Effector CD4-positive, alpha-beta T cell (primary cell): Measurements from ENCODE around the gene PLPP3.

Experiments used
- DNase-seq: peaks from one replicate; pipeline ENCODE4 v3.0.0-alpha.2; 2020

PLPP3 gene

DNA sequence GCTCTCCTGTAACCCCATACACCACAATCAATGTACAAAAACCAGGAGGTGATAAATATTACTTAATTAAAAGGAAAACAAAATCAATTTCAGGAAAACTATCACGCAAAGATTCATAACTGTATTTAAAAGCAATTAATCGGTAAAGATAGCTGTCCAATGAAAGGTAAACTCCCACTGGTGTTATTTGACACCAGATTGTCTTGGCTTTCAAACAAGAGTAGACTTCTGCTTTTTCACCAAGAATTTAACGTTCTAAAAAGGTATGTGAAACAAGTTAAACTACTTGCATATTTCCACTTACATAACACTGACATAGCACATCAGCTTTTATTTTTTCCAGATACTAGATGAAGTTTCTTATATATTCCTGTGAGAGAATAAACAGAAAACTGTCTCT is 3.5 kb downstream of the PLPP3 start:
- DNase-seq, result no peak

DNA sequence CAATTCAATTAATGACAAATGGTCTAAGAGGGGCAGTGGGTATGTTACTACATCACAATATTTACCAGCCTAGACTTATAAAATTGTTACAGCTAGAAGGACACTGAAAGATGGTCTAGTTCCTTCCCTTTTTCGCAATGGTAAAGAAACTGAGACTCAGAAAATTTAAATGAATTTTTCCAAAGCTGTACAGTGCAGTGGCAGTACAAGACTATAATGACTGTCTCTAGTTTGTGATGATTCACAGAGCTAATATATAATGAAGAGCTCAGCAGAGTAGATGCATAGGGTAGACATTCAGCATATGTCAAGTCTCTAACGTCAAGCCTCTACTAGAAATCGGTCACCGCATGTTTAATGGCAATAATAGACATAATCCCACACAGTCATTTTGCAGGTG is 4.6 kb downstream of the PLPP3 start:
- DNase-seq, result no peak

DNA sequence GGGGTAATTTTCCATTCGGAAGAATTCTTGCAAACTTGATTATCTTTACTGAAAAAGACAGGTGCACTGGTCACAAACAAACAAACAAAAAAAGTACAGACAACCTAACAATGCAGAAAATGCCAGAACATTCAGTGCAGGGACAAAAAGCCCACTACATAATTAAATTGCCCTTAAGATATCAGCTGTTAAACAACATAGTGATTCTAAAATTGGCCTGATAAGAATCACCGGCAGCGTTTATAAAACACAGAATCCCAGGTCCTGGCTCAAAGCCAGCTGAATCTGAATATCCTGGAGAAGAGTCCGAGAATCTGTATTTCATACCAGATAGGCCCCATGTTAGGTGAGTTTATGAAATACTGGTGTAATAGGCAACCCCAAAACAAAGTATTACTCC is 6.1 kb downstream of the PLPP3 start:
- DNase-seq, result no peak

DNA sequence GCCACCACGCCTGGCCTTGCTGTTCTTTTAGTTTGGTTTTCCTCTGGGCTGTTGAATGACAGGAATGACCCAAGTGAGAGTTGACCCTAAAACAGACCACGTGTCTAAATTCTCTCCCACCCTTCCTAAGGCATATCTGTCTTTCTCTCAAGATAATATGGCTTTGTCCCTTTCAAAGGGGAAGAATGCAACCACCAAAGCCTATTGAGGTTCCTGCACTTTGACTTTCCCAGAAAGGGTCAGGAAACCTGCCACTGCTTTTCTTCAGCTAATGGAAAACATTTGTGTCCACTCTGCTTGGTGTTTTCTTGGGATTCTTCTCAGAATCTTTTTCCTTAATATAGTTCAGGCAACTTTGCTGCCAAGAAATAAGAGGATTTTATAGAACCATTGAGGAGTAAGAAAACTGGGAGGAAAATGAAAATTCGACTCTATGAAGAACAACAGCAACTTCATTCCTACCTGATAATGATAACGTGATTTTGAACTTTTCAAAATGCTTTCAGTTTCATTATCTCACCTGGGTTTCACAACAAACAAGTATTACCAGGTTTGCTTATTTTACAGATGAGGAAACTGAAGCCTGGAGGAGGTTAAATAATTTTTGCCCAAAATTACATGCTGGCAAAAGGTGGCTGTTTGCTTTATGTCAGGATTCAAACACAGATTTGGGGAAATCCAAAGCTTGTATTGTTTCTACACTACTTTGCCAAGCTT is 6.9 kb downstream of the PLPP3 start:
- no peak for DNase-seq

DNA sequence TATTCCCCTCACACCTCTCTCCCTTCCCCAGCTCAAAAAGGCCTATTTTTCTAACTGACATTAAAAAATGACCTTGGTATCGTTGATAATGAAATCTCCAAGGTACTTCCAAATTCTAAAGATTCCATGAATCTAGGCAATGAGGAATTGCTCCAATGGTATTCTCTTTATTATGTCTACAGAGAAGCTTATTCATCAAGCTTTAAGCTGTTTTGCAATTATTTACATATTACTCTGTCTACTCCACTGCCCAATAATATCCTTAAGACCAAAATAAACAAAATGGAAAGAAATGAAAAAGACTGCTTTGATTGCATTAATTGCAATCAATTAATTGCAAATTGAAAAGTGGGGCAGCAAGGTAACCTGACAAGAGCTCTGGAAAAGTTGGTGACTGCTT is 7.9 kb downstream of the PLPP3 start:
- DNase-seq, result no peak

DNA sequence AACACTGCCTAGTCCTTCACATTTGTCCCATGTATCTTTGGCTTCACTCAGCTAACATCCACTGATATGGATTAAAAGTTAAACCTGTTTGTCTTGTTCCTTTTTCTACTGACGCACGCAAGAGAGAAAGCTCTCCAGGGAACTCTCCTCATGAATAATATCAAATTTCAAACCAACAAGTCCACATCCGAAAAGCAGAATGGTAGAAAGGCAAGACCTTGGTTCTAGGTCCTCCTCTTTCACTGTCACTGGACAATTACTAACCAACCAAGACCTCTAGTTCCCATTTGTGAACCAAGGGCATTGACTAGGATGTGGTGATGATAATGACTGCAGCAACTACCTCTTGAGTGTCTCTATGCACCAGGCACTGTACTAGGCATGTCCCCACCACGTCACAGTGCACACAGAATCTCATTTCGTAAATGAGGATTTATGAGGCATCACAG is 8.4 kb downstream of the PLPP3 start:
- no peak for DNase-seq

DNA sequence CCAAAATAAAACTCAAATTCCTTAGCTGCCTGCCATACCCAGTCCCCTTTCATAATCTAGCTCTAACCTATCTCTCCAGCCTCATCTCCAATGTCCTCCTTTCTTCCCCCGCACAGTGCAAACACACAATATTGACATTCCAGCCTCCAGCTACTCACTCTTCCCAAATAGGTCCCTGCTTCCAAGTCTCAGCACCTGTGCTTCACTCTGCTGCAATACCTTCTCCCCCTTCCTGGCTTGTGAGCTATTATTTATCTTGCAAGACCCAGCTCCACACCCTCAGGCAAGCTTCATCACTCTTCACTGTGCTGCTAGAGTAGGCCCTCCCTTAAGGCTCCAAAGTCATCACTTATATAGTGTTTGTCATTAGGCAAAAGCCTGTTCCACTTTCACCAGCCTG is 9.7 kb downstream of the PLPP3 start:
- DNase-seq, result no peak

DNA sequence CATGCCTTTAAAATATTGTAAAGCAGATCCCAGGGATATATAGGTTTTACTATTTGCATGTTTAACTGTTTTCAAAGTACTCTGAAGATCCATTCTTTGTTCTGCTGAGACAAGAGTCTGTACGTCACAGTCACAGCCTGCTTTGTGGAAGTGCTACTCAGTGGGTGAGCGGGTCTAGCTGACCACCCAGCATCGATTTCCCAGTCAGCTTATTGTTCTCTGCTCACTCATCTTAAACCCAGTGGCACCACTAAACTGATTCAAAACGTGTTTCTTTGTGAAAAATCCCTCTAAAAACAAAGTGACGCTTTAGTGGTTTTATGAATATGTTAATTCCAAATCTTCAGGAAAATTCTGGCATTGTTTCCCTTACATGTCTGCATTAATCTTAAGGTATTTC is 12.4 kb downstream of the PLPP3 start:
- no peak for DNase-seq

DNA sequence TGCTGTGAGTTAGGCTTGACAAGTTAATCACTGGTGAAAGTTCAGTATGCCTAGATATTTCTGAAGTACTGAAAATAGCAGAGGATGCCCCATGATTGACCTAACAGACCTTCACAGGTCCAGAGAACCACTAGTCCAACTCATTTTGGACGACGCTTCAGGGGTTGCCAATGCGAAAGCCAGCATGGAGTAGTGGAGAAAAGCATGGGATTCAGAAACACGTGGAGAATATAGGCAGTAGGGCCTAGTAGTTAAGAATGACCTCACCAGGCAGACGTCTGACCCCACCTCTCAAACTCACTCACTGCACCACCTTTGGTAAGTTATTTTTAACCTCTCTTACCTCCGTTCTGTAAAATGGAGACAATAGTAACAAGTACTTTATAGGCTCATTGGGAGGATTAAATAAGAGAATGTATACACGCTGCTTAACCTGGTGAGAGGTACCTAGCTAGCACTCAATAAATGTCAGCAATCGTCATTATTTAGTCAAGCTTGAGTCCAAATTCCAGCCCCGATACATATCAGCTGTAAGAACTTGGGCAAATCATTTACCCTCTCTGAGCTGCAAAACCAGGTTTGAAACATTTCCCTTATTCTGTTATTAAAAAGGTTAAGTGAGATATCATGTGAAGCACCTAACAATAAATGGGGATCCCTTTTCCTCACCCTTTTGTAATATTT is 13.2 kb downstream of the PLPP3 start:
- DNase-seq, result no peak

DNA sequence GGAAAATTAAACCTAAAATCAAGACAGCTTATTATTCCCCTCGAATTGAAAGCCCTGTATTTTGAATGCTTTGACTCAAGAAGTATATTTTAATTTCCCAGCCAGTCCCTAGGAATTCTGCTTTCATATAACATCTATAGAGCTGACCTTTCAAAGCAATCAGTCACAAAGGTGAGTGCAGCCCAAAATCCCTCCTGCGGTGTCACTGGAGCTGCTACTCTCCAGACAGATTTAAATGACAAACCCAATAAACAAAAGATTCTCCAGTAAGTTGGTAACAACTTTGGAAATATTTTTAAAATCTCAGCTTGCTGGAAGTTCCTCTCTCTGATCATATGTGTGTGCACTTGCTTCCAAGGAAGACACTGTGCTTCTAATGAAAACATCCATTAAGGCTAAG is 14.7 kb downstream of the PLPP3 start:
- DNase-seq, result no peak

DNA sequence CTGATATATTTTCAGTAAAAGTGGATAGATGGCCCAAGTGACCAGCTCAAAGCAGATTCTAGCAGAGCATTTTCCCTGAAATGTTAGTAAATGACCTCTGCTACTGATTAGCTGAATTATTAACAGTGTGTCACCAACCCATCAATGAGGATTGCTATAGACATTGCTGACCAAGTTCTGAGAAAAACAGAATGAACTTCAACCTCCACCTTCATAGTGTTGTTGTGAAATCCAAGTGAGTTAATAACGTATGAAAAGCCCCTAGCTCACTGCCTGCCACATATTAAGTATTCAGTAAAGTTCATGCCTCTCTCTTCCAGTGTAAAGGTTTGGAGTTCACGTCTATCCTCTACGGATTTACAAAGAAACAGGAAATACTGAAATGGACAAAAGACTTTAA is 15.8 kb downstream of the PLPP3 start:
- no peak for DNase-seq

DNA sequence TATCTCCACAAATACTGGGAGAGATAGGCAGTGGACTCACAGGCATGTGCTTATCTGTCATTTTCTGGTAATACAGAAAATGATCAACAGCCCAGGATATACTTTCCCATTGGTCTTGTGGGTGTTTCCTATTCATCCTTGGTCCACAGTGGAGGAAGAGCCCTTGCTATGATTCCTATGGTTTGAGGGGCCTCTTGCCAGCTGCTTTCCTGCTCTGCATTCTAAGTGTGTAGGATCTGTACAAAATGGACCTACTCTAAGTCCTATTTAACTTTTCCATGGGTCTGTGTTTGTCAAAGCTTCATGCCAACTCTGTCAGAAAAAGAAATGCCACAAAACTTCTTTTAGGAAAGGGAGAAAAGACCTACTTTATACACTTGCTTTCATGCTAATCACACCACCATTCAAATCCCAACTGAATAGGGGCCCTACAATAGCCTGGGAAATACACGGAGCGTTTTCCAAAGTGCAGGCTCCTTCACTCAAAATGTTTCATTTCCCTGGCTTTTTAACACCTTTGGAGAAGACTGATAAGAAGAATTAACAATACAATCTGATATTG is 16.4 kb downstream of the PLPP3 start:
- no peak for DNase-seq

DNA sequence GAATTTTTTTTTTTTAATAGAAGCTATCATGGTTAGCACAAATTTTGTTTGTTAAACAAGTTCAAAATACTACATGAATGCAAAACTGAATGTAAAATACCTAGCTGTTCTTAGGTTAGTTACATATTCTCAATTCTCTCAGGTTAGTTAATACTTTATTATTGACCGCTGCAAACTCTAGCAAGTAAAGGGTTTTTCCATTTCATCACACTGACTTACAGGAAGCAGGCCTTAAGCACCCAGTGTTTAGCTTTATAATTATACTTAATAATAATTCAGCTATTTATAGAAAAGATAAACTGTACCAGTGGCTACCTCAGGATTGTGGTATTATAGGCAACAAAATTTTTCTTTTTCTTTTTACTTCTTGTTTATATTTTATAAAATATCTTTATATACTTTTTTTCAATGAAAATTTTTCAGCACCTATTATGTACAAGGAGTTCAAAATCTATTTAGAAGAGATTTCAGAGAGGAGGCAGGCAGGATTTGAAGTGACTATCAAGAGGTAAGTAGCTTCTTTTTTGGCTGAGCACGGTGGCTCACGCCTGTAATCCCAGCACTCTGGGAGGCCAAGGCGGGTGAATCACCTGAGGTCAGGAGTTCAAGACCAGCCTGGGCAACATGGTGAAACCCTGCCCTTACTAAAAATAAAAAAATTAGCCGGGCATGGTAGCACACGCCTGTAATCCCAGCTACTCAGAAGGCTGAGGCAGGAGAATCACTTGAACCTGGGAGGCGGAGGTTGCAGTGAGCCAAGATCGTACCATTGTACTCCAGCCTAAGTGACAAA is 17.9 kb downstream of the PLPP3 start:
- no peak for DNase-seq

DNA sequence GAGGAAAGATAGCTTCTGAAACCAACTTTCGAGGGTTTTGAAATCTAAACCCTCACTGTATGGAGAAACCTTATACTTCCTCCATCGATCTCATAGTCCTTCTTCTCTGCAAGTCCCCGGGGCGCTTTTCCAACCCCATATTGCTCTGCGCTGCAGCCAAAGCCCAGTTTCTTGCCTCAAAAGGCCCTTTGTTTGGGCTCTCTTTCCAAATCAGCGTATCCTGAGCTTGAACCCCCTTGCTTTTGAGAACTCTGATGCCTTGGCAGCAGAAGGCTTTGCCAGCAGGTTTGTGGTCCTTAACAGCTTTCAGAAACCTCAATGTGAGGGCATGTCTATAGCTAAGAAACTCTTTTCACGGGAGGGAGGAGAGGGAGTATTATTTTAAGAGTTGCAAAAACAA is 21.6 kb downstream of the PLPP3 start:
- DNase-seq, result no peak

DNA sequence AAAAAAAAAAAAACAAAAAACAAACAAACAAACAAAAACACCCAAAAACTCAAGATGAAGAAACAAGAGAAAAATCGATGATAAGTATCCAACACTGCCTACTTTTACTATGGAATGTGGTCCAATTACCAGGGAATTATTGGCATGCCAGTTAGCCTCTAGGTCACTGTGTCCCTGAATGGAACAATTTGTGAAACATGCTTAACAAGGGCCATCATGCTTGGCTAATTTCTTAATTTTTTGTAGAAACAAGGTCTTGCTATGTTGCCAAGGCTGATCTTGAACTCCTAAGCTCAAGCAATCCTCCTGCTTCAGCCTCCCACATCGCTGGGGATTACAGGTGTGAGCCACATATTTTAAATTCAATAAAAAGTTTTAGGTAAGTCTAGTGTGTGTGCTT is 23.9 kb downstream of the PLPP3 start:
- DNase-seq, result no peak

DNA sequence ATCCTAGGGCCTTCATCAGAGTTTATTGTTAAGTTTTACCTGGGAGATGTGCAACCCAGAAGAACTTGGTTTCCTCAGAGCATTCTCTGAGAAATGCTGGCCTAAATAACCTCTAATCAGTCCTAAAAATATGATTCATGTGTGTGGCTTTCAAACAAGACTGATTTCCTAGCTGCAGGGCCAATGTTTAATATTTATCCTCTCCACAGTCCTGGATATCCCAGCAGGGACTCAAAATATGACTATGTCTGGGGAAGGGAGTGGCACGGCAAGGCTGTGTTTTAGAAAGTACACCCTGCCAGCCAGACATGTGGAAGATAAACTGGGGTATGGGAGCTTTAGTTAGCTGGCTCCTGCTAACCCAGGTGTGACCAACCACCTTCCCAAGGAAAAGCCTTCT is 26.3 kb downstream of the PLPP3 start:
- no peak for DNase-seq

DNA sequence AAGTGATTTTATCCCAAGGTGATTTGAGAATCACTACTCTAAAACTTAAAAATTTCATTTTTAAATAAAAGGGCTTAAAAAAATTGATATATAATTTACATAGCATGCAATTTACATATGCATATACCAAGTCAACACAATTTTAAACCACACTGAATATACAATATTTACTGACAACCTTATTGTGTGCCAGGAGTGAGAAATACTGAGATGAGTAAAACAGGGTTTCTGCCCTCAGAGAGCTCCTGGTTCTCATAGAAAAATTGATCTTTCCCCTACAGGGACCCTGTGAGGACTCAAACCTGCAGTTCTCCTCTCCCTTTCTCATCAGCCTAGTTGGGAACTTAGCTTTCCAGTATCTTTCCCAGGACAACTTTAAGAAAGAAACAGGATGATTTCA is 27.0 kb downstream of the PLPP3 start:
- no peak for DNase-seq

DNA sequence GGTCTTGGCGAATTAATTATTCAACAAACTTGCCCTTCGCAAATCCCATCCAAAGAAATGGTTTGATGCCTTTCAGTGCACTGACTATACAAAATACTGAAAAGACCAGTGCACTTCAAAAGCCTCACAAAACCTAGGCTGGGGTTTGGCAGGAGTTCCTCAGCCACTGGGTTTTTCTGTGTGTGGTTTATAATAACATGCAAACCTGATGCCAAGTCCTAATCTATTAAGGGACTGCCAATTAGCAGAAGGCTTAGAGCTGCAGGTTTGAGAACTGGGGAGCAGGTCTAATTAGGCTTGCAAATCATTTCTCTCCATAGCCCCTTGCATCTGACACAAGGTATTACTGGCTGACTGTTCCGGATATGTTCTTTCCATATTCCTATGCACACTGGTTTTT is 27.7 kb downstream of the PLPP3 start:
- no peak for DNase-seq

DNA sequence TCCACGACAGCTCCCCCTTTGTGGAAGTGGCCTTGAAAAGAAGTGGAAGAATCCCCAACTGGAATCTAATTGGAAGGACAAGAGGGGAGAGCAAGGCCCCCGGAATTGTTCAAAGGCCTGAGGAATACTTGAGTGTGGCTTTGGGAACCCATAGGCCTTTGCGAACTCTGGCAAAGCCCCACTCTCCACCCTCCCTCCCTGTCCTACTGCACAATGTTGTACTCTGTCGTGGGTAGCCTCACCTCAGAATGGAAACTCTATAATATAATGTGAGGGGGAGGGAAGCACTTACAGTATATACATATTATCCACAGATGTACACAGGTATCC is 28.5 kb downstream of the PLPP3 start:
- no peak for DNase-seq

DNA sequence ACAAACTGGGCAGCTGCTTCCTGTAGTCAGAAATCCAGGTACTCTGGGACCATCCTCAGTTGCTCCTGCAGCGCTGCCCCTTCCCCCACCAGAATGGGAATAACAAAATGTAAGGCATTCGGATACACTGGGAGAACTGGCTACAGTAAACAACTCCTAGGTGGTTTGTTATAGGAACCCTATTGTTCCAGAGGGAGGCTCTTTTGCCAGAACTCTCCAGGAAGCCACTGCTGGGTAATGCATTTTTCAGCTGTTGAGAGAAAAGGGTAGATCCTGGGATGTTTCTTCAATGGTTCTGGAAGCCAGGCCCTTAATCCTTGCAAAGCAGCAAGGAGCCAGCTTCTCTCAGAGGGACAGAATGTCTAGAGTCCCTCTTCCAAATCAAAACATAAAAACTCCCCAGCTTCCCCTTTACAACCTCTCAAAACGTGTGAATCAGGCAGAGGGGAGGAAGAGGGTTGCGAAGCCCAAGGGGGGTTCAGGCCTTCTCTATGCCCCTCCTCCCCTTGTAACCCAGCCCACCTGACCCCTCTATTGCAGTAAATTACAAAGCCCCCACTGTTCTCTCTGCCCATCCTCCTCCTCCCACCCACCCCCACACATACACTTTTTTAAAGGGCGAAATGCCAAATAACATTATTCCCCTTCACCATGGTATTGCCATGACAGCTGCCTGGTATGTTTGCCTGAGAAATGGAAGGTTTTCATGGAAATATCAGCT is 29.1 kb downstream of the PLPP3 start:
- no peak for DNase-seq

DNA sequence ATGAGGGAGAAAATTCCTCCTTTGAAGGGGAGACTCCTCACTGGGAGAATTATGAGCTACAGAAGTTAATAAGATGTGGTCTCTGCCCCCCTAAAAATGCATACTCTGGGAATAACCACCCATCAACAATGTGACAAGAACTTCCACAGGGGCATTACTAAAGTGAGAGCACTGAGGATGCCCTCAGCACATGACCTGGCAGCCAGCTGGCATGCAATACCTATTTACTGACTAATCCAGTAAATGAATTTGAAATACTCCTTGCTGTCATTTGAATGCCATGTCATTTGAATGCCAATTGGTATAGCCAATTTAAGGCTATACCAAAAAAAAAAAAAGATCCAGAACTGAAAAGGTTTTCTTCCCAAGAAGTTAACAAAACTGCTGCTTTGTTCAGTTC is 30.8 kb downstream of the PLPP3 start:
- DNase-seq, result no peak

DNA sequence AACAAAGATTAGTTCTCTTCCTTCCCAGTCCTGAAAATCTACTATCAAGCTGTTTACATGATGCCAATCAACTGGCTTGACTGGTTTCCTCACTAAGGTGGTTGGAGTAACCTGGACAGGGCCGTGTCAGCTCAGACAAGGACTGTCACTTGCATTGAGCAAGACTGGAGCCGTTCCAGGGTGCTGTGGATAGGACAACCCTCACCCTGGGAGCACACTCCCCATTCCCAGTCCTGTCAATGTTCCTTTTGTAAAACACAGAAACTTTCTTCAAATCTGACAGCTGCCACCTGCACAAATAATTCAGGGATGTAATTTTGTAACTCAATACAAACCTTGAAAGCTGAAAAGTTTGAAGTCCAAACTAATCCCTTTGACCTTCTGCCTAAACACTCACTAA is 31.4 kb downstream of the PLPP3 start:
- DNase-seq, result no peak

DNA sequence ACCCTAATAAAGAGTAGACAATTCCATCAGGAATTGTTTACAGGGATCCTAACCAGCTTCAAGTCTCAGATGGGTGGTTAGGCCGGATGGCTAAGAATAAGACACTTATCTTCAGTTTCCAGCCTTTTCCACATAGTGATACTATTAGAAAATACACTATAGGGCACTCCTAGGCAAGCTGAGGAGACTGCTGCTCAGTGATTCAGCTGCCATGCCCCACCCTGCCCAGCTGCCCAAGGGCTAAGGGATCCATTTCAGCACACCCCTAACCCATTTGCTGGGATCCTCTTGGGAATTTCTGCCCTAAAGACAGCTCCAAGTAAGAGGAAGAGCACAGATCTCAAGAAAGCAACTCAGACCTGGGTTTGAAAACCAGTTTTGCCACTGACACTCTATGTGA is 31.9 kb downstream of the PLPP3 start:
- DNase-seq, result no peak
